Chondrocyte (in vitro differentiated cells): ENCODE results near the gene KRTAP5-2. TPM values are rescaled to one million over a fixed set of nuclear protein-coding genes. Genes with fewer than 3 reads are reported as not detected.

Source experiments
- DNase-seq: peaks from one replicate; pipeline ENCODE4 v3.0.0; 2021; ENCODE audit warnings: mixed read lengths, low spot score
- H3K27ac Mint-ChIP-seq: one replicate; pipeline ENCODE4 v1.8.0; 2021; ENCODE audit warnings: mild to moderate bottlenecking, moderate library complexity, mixed read lengths; ENCODE audit not compliant: unreplicated experiment
- H3K27me3 Mint-ChIP-seq: 2 replicates; pipeline ENCODE4 v1.8.0; 2021; ENCODE audit warnings: low read depth, mixed read lengths
- H3K36me3 Mint-ChIP-seq: 2 replicates; pipeline ENCODE4 v1.8.0; 2021; ENCODE audit warnings: low read depth, mixed read lengths
- H3K4me1 Mint-ChIP-seq: 2 replicates; pipeline ENCODE4 v1.8.0; 2021; ENCODE audit warnings: low read depth, mild to moderate bottlenecking, mixed read lengths
- H3K4me3 Mint-ChIP-seq: one replicate; pipeline ENCODE4 v1.8.0; 2021; ENCODE audit warnings: mild to moderate bottlenecking, moderate library complexity, mixed read lengths; ENCODE audit not compliant: unreplicated experiment
- H3K9me3 Mint-ChIP-seq: 2 replicates; pipeline ENCODE4 v1.8.0; 2021; ENCODE audit warnings: low read depth, mixed read lengths
- total RNA-seq: library from RNA; stranded (reverse); gene quantifications from 3 replicates; pipeline ENCODE4 v1.2.1, GENCODE V29; 2021
- TF ChIP-seq, protein P1 (sequence below): fragments of 200-600 bp; sonication (generic); IDR thresholded peaks from 2 replicates; pipeline ENCODE4 v1.5.0; 2021; ENCODE audit warnings: antibody characterized with exemption, mild to moderate bottlenecking, moderate library complexity

Gene KRTAP5-2
- total RNA-seq, 1 donor from 2014 or later: not detected

DNA sequence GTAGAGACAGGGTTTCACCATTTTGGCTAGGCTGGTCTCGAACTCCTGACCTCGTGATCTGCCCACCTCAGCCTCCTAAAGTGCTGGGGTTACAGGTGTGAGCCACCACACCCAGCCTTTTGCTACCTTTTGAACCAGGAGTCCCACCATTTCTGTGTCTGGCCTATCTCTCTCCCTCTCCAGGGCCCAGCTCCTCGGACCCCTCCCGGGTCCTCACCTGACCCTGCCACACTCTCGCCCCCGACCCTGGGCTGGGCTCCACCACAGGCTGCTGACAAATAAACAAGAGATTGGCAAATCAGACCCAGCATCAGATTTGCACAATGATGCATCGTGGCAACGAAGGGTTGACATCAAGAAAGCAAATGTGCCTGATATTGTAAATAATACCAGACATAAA is 40.2 kb upstream of the KRTAP5-2 start:
- TF ChIP-seq, protein P1, sequence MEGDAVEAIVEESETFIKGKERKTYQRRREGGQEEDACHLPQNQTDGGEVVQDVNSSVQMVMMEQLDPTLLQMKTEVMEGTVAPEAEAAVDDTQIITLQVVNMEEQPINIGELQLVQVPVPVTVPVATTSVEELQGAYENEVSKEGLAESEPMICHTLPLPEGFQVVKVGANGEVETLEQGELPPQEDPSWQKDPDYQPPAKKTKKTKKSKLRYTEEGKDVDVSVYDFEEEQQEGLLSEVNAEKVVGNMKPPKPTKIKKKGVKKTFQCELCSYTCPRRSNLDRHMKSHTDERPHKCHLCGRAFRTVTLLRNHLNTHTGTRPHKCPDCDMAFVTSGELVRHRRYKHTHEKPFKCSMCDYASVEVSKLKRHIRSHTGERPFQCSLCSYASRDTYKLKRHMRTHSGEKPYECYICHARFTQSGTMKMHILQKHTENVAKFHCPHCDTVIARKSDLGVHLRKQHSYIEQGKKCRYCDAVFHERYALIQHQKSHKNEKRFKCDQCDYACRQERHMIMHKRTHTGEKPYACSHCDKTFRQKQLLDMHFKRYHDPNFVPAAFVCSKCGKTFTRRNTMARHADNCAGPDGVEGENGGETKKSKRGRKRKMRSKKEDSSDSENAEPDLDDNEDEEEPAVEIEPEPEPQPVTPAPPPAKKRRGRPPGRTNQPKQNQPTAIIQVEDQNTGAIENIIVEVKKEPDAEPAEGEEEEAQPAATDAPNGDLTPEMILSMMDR: no peak
- H3K9me3 Mint-ChIP-seq: no peaks in the 10 kb centered on the region
- no peaks in the 10 kb centered on the region for H3K4me1 Mint-ChIP-seq
- no peaks in the 10 kb centered on the region for H3K36me3 Mint-ChIP-seq
- H3K27me3 Mint-ChIP-seq: peaks cover 46% of the 10 kb centered on the region
- DNase-seq: peak; percentile 82
- no peak overlapping the region for H3K4me3 Mint-ChIP-seq
- H3K27ac Mint-ChIP-seq: no peak overlapping the region

DNA sequence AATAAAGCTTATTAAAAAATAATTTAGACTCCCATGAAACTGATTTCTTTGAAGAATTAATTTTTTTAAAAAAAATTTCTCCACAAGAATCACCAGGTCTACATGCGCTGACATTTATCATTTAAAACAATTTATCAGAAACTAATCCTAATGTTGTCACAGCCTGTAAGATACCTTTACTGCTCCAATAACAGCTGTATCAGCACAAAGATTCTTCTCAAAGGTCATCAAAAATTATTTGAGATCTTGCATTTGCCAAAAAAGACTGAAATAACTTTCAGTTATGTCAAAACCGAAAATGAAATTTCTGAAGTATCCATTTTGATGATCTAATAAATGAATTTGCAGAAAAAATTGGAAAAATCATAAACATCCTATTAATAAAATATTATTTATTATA is 39.5 kb upstream of the KRTAP5-2 start:
- no peak overlapping the region for H3K27ac Mint-ChIP-seq
- no peak for DNase-seq
- H3K27me3 Mint-ChIP-seq: peaks cover 48% of the 10 kb centered on the region
- H3K4me1 Mint-ChIP-seq: no peaks in the 10 kb centered on the region
- H3K9me3 Mint-ChIP-seq: no peaks in the 10 kb centered on the region
- no peaks in the 10 kb centered on the region for H3K36me3 Mint-ChIP-seq
- H3K4me3 Mint-ChIP-seq: no peak overlapping the region
- TF ChIP-seq, protein P1: no peak

DNA sequence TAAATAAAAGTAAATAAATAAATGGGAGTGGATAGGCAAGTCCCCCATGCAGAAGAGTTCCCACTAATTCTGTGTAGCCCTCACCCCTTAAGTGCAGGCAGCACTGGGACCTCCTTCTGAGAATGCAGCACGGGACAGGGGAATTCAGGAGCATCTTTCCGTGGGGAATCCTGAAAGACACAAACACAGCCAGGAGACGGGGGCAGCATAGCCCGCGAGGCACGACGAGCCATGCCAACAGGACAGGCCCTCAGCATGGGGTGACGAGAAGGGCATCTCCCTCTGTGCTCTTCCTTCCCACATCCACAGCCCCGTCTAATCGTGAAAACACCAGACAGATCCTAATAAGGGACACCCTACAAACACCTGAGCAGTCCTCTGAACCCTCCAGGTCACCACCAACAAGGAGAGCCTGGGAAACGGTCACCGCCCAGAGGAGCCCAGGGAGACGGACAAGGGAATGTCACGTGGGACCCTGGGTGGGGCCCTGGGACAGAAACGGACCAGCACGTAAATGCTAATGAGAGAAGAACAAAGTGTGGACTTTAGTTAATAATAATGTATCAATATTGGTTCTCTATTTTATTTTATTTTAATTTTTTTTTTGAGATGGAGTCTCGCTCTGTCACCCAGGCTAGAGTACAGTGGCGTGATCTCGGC is 38.3 kb upstream of the KRTAP5-2 start:
- no peak overlapping the region for H3K4me3 Mint-ChIP-seq
- no peaks in the 10 kb centered on the region for H3K9me3 Mint-ChIP-seq
- H3K27me3 Mint-ChIP-seq: peaks cover 58% of the 10 kb centered on the region
- TF ChIP-seq, protein P1: no peak
- H3K4me1 Mint-ChIP-seq: no peaks in the 10 kb centered on the region
- peak; percentile 51 for DNase-seq
- H3K36me3 Mint-ChIP-seq: no peaks in the 10 kb centered on the region
- no peak overlapping the region for H3K27ac Mint-ChIP-seq

DNA sequence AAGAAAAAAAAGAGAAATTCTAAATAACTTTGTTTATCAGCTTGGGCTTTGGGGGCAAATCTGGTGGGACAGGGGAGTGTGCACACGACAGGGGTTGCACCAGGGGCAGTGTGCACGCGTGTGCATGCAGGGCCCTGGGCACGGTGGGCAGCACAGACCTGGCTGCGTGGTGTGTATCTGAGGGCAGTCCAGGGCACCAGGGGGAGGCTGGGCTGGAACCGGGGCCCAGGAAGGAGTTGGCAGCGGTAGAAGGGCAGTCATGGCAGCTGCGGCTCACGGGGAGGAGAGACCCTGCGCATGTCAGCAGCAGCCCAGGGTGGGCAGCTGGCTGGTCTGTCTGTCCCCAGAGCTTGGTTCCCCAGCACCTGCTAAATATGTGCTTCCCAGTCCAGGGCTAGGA is 35.8 kb upstream of the KRTAP5-2 start:
- no peaks in the 10 kb centered on the region for H3K4me1 Mint-ChIP-seq
- H3K27ac Mint-ChIP-seq: no peak overlapping the region
- no peaks in the 10 kb centered on the region for H3K36me3 Mint-ChIP-seq
- TF ChIP-seq, protein P1: no peak
- DNase-seq: peak; percentile 21
- peaks cover 60% of the 10 kb centered on the region for H3K27me3 Mint-ChIP-seq
- no peaks in the 10 kb centered on the region for H3K9me3 Mint-ChIP-seq
- no peak overlapping the region for H3K4me3 Mint-ChIP-seq

DNA sequence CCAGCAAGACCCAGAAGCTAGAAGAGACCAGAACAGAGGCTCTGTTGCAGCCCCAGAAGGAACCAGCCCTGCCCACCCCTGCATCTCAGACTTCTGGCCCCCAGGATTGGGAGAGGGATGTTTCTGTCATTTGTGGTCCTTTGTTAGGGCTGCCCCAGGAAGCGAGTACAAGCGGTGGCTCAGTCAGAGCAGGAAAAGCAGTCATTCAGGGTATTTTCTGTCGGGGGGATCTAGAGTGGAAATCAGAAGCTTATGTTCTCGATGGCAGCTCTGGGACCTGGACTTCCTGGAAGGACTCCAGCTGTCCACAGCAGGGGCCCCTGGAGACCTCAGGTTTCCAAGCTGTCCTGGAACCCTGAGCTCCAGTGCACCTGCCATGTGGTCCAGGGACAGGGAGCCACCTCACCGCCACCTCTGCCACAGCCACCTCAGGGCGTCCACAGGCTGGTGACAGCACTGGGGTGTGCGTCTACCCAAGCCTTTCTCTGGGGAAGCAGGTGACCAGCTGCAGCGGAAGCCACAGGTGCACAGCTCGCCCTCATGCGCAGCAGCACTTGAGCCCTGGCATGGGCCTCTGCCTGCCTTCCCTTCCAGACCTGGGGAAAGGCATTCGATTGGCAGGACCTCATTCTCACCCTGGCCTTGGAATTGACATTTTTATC is 34.1 kb upstream of the KRTAP5-2 start:
- Mint-ChIP-seq H3K27me3 (peaks cover 61% of the 10 kb centered on the region), H3K27ac (no peak overlapping the region), H3K4me1 (no peaks in the 10 kb centered on the region), H3K9me3 (no peaks in the 10 kb centered on the region), H3K36me3 (no peaks in the 10 kb centered on the region), H3K4me3 (no peak overlapping the region)
- DNase-seq: peak; percentile 44
- TF ChIP-seq, protein P1: no peak
